Fibroblast of lung (primary cell): Measurements from ENCODE around the gene CAPZB. TPM values are rescaled to one million over a fixed set of nuclear protein-coding genes. Genes with fewer than 3 reads are reported as not detected.

Experiments
- DNase-seq, 2 donors: peaks; one replicate each; pipeline versions ENCODE4 v3.0.0 to v3.0.0-alpha.2; 2010; ENCODE audit warnings: low read depth in 2 of 2
- H2AFZ ChIP-seq: 2 replicates; pipeline ENCODE4 v1.5.1; 2012; ENCODE audit warnings: low read length, control low read depth, inconsistent platforms
- H3K27ac ChIP-seq: 2 replicates; pipeline ENCODE4 v1.5.1; 2011; ENCODE audit warnings: low read length, control low read depth; ENCODE audit not compliant: insufficient read depth
- H3K27me3 ChIP-seq: 2 replicates; pipeline ENCODE4 v1.5.1; 2011; ENCODE audit warnings: mild to moderate bottlenecking, low read length; ENCODE audit not compliant: control insufficient read depth, insufficient read depth
- H3K36me3 ChIP-seq: 2 replicates; pipeline ENCODE4 v1.5.1; 2011; ENCODE audit warnings: low read length; ENCODE audit not compliant: control insufficient read depth, insufficient read depth
- H3K4me1 ChIP-seq: 2 replicates; pipeline ENCODE4 v1.5.1; 2011; ENCODE audit warnings: low read length; ENCODE audit not compliant: control insufficient read depth, insufficient read depth; ENCODE audit errors: extremely low read depth
- H3K4me2 ChIP-seq: 2 replicates; pipeline ENCODE4 v1.5.1; 2011; ENCODE audit warnings: low read length, control low read depth; ENCODE audit not compliant: insufficient read depth; ENCODE audit errors: extremely low read depth
- H3K4me3 ChIP-seq, 4 experiments: fragments of 200-600 bp in 1 of 4; sonication (generic) in 1 of 4; replicated peaks in 1 of 4; 2 replicates each; pipeline ENCODE4 v1.5.1; 2011 to 2016; ENCODE audit warnings: low read length in 4 of 4, low read depth in 3 of 4, mild to moderate bottlenecking in 3 of 4, control low read depth in 2 of 4, inconsistent platforms in 1 of 4, mixed read lengths in 1 of 4; ENCODE audit not compliant: insufficient read depth in 1 of 4; ENCODE audit errors: control extremely low read depth in 1 of 4
- H3K79me2 ChIP-seq: 2 replicates; pipeline ENCODE4 v1.5.1; 2012; ENCODE audit warnings: mild to moderate bottlenecking, low read length, inconsistent platforms; ENCODE audit not compliant: control insufficient read depth, insufficient read depth
- H3K9ac ChIP-seq: 2 replicates; pipeline ENCODE4 v1.5.1; 2011; ENCODE audit warnings: mild to moderate bottlenecking, low read length, control low read depth; ENCODE audit not compliant: insufficient read depth
- H3K9me3 ChIP-seq: 2 replicates; pipeline ENCODE4 v1.5.1; 2012; ENCODE audit warnings: low read depth, low read length; ENCODE audit not compliant: control insufficient read depth, insufficient read depth
- H4K20me1 ChIP-seq: 2 replicates; pipeline ENCODE4 v1.5.1; 2011; ENCODE audit warnings: low read length; ENCODE audit not compliant: control insufficient read depth, insufficient read depth; ENCODE audit errors: extremely low read depth
- CTCF ChIP-seq, 2 donors: IDR thresholded peaks in 1 of 2; conservative IDR thresholded peaks in 1 of 2; 1 replicate in 1 of 2; 2 replicates in 1 of 2; pipeline ENCODE4 v1.5.1; 2011 to 2012; ENCODE audit warnings: low read length in 2 of 2, control low read depth in 1 of 2, inconsistent platforms in 1 of 2, low read depth in 1 of 2, mild to moderate bottlenecking in 1 of 2
- EZH2 ChIP-seq: IDR thresholded peaks from 2 replicates; pipeline ENCODE4 v1.5.1; 2012; ENCODE audit warnings: low read length, control low read depth, mild to moderate bottlenecking; ENCODE audit errors: missing control alignments
- polyA plus RNA-seq, 2 donors: library from polyadenylated mRNA; depleted of rRNA in 1 of 2; stranded (reverse) in 1 of 2; unstranded in 1 of 2; fragments of >200 nt; gene quantifications; 2 replicates each; pipeline ENCODE4 v1.2.1, GENCODE V29; 2011 to 2012; ENCODE audit warnings: missing spikeins in 1 of 2
- total RNA-seq: library from RNA; depleted of rRNA; stranded (reverse); fragments of >200 nt; gene quantifications from 2 replicates; pipeline ENCODE4 v1.2.1, GENCODE V29; 2014

Gene CAPZB
- total and polyA plus RNA-seq, 2 donors (not counting 1 experiment from before 2014, with no cell fraction given): 104 to 495 TPM

GRCh38 chr1:19458815-19459417 is 26.4 kb downstream of the CAPZB start:
- H3K27ac ChIP-seq: no peak overlapping the region
- H3K4me2 ChIP-seq: no peak overlapping the region
- no peaks in the 10 kb centered on the region for H3K9me3 ChIP-seq
- H3K4me3 ChIP-seq: no peak overlapping the region
- H3K79me2 ChIP-seq: peaks cover 89% of the 10 kb centered on the region
- no peaks in the 10 kb centered on the region for H3K27me3 ChIP-seq
- H3K9ac ChIP-seq: no peak overlapping the region
- no peak overlapping the region for H2AFZ ChIP-seq
- no peaks in the 10 kb centered on the region for H3K36me3 ChIP-seq
- H4K20me1 ChIP-seq: peaks cover 1% of the 10 kb centered on the region
- TF ChIP-seq EZH2 (no peak), CTCF (conservative IDR thresholded peaks at IDR 0.05 in 1 of 2, IDR thresholded peaks at IDR 0.05 in 1 of 2; ENCODE audit: low read depth in 1 of 2, low read length in 2 of 2) (no peak)
- no peak for DNase-seq
- H3K4me1 ChIP-seq: peaks cover 22% of the 10 kb centered on the region

- H3K9ac ChIP-seq: no peak overlapping the region
- H3K27me3 ChIP-seq: no peaks in the 10 kb centered on the region
- H3K79me2 ChIP-seq: peaks cover 88% of the 10 kb centered on the region
- no peaks in the 10 kb centered on the region for H3K9me3 ChIP-seq
- TF ChIP-seq CTCF (conservative IDR thresholded peaks at IDR 0.05 in 1 of 2, IDR thresholded peaks at IDR 0.05 in 1 of 2; ENCODE audit: low read depth in 1 of 2, low read length in 2 of 2): no peak
- TF ChIP-seq EZH2: no peak
- no peak overlapping the region for H3K27ac ChIP-seq
- no peak overlapping the region for H3K4me2 ChIP-seq
- no peak for DNase-seq
- peaks cover 31% of the 10 kb centered on the region for H3K4me1 ChIP-seq
- H2AFZ ChIP-seq: no peak overlapping the region
- peaks cover 1% of the 10 kb centered on the region for H4K20me1 ChIP-seq
- H3K36me3 ChIP-seq: no peaks in the 10 kb centered on the region
- H3K4me3 ChIP-seq: no peak overlapping the region
These were observed 27.7 kb downstream of the CAPZB start for GRCh38 chr1:19457607-19458006.

GRCh38 chr1:19456968-19457441 is 28.3 kb downstream of the CAPZB start:
- peaks cover 91% of the 10 kb centered on the region for H3K79me2 ChIP-seq
- DNase-seq: peak; percentile 39 to 78
- peaks cover 1% of the 10 kb centered on the region for H4K20me1 ChIP-seq
- no peaks in the 10 kb centered on the region for H3K36me3 ChIP-seq
- no peak for TF ChIP-seq CTCF (conservative IDR thresholded peaks at IDR 0.05 in 1 of 2, IDR thresholded peaks at IDR 0.05 in 1 of 2; ENCODE audit: low read depth in 1 of 2, low read length in 2 of 2)
- no peak for TF ChIP-seq EZH2
- no peaks in the 10 kb centered on the region for H3K9me3 ChIP-seq
- no peak overlapping the region for H3K9ac ChIP-seq
- H3K4me1 ChIP-seq: peaks cover 37% of the 10 kb centered on the region
- H3K27me3 ChIP-seq: no peaks in the 10 kb centered on the region
- no peak overlapping the region for H2AFZ ChIP-seq
- no peak overlapping the region for H3K4me2 ChIP-seq
- H3K27ac ChIP-seq: peak overlapping the region; percentile 22
- H3K4me3 ChIP-seq: no peak overlapping the region
